HG03097 (cell line): ENCODE measurements around the gene SVEP1.
"Not testable (repeated sequence)": the region's sequence is repeated elsewhere in the genome, so short reads cannot be mapped to it uniquely, and the experiment has no call there.

Experiments
- ATAC-seq: cut with Tn5 transposase; IDR thresholded peaks from one replicate; pipeline ENCODE4 v1.9.1; 2021; ENCODE audit not compliant: unreplicated experiment, low FRiP score

Gene SVEP1

DNA sequence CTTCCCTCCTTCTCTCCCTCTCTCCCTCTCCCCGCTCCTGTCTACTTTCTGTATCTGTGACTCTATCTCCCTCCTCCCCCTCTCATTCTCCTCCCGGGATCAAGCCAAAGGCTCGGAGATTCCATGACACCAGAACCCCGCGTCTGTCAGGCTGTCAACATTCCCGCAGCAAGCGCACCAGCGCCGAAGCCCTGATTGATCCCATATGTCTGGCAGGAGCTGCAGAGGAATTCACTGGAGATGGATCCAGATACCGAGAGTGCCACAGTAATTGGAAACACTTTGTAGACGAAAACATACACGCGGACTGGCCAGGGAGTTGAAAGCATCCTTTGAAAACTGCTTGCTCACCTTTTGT is 300 bp upstream of the SVEP1 start:
- no peak for ATAC-seq

DNA sequence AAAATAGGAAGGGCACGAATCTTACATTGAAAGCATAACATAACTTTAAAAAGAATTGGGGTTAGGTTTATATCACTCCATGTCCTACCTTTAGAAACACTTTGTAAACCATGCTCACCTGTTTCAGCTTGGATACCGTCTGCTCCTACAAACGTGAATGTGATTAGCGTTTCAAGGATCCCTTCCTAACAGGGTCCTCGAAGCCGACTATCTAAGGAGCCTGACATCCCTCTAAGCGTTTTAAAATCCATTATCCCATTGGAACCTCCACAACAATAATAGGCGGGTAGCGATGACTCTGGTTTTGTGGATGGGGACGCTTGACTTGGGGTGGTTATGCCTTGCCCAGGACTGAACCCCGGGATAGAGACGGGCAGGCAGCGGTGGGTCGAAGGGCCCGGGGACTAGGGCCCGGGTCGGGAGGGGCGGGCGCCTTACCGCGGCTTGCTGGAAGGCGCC is 937 bp downstream of the SVEP1 start:
- ATAC-seq: no peak

DNA sequence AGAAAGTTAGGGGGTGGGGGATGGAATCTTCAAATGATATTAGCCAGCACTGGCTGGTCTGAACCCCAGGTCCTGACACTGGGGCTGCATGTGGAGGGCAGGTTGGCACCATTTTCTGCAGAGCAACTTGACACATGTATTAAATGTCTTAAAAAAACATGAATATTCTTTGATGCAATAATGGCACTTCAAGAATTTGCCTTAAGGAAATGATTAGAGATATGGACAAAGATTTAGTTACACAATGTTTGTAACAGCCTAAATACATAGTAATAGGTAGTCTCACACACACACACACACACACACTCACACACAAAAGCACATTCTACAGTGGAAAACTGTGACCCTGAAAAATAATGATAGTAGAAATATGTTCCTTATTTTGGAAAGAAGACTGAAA is 3.6 kb downstream of the SVEP1 start:
- ATAC-seq: no peak

GRCh38 chr9:110575169-110575568 is 4.4 kb downstream of the SVEP1 start:
- no peak for ATAC-seq

DNA sequence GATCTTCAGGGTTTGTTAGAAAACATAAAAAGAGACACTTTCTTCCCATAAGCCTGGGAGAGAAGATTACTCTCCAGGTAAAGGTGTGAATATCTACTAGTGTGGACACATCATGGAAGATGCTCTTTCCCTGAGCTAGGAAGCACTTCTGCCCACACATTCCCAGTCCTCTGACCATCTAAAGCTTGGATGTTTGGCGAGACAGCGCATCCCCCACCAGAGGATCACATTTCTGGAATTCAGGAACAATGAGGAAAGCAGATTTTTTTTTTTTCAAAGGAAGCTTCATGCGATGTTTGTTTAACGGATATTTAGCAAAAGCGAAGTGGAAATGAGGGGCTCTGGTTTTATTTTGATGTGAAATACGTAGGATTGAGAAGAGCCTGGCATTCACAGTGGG is 6.2 kb downstream of the SVEP1 start:
- ATAC-seq: no peak

- ATAC-seq: no peak
Observed at GRCh38 chr9:110571801-110572483, 7.6 kb downstream of the SVEP1 start.

- ATAC-seq: no peak
Observed at GRCh38 chr9:110566156-110566555, 13.4 kb downstream of the SVEP1 start.

- ATAC-seq: no peak
Observed at GRCh38 chr9:110561826-110562225, 17.7 kb downstream of the SVEP1 start.

DNA sequence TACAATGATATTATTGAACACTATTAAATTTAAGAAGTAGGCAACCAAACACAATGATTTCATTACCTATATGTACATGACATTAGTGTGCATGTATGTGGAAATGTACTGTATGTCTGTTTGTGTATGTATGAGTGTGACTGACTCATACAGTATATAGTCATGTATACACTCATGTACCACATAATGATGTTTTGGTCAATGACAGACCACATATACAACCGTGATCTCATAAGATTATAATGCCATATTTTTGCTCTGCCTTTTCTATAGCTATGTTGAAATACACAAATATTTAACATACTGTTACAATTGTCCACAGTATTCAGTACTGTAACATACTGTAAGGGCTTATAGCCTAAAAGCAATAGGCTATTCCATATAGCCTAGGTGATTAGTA is 19.7 kb downstream of the SVEP1 start:
- no peak for ATAC-seq

DNA sequence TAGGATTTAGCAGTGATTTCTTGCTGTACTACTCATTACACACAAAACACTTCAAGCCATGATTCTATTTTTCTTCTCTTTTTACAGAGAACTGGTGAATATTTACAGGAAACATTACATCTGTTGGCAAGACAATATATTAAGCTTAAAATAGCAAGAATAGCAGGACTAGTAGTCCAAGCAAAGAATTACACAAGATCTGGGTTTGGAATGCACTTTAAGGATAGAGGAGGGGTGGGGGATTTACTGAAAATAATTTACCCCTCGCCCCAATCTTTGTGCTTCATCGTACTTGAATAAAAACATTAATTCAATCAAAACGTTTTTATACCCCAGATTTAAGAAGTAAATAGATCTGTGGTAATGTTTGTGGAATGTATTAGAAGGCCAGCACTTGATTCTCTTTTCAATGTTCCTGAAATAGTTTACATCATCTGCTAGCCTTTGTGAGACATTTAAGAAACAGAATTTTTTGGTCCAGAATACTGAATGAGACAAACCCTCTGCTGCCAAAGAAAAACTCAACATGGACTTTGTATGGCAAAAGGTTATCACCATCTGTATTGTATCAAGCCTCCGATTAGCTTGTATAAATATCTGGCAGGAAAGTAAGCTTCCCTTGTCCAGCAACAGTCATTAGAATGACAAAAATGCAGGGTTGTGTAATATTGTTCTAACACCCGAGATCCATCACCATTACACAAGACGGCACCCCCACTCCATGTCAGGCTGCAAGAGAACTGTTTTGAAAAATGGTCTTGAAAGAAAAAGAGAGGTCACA is 23.8 kb downstream of the SVEP1 start:
- ATAC-seq: no peak

GRCh38 chr9:110546411-110546871 is 33.1 kb downstream of the SVEP1 start:
- no peak for ATAC-seq

GRCh38 chr9:110545705-110546104 is 33.8 kb downstream of the SVEP1 start:
- ATAC-seq: no peak

- no peak for ATAC-seq
Observed at GRCh38 chr9:110543631-110544051, 35.9 kb downstream of the SVEP1 start.

DNA sequence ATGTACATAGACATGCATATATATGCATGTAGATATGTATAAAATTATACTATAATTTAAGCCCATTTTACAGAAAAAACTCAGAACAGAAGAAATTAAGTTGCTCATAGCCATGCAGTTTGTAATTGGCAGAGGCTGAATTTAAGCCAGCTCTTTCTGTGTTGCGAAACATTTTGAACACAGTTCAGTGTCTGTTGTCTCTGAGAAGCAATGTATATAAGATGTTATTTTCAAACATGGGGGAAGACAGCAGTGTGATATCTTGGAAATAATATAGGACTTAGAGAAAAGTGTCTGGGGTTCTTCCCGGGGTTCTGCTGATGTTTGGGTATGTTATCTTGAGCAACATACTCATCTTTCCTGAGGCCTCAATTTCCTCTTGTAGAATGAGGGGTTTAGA is 37.6 kb downstream of the SVEP1 start:
- ATAC-seq: no peak

GRCh38 chr9:110538647-110539041 is 40.9 kb downstream of the SVEP1 start:
- no peak for ATAC-seq

- no peak for ATAC-seq
Observed at GRCh38 chr9:110537841-110538646, 41.5 kb downstream of the SVEP1 start.

DNA sequence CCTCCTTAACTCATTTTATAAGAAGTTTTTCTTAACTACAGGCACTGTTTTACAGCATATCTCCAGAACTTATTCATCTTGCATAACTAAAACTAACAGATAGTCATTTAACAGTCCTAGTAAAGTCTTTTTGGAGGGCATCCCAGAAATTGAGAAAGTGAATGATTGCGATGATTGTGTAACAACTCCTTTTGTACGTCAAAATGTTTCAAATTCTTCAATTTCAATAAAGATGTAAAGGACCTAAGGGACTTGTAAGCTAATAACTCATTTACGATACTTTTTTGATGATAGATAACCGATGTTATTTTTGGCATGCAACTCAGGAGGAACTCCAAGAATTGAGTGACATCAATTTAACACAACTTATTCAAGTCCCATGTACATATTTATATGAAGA is 42.7 kb downstream of the SVEP1 start:
- ATAC-seq: no peak

GRCh38 chr9:110534162-110534561 is 45.4 kb downstream of the SVEP1 start:
- not testable (repeated sequence) for ATAC-seq

DNA sequence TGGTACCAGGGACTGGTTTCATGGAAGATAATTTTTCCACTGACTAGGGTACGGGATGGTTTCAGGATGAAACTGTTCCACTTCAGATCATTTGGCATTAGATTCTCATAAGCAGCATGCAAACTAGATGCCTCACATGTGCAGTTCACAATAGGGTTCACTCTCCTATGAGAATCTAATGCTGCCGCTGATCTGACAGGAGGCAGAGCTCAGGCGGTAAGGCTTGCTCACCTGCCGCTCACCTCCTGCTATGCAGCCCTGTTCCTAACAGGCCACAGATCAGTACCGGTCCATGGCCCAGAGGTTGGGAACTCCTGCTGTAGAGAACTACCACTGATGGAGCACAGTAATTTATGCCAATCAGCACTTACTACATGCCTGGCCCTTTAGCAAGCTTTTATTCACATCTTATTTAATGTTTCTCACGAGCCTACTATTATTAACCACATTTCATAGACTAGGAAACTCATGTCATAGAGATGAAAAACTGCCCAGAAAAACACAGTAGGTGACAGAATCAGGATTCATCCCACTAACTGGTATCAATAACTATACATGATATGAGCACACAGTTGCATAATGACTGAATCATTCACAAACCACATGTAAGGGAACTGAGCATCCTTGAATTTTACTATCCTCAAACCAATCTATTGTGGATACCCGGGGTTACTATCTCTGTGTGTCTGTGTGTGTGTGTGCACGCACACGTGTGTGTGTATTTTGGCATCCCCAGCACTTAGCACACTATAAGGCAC is 46.5 kb downstream of the SVEP1 start:
- no peak for ATAC-seq

DNA sequence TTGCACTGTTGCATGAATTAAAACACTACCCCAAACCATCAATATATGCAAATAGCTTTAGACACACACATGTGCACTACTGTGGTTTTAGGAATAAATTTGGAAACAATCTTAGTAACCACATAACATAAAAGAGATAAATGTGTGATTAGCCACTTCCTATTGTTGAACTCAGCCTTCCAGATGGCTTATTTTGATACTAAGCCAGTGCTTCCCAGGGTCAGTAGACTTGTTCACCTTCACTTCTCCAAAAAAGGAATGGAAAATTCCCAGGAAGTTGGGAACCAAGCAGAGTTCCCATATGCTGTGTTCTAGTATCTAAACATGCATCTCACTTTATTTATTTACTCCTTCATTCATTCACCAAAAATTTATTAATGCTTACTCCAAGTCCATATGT is 47.8 kb downstream of the SVEP1 start:
- ATAC-seq: no peak

DNA sequence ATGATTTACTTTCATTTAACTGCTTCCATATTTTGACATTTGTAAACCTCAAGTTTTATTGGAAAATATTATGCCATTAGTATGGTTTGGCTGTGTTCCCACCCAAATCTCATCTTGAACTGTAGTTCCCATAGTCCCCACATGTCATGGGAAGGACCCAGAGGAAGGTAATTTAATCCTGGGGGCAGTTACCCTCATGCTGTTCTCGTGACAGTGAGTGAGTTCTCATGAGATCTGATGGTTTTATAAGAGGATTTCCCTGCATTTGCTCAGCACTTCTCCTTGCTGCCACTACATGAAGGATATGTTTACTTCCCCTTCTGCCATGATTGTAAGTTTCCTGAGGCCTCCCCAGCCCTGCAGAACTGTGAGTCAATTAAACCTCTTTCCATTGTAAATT is 48.3 kb downstream of the SVEP1 start:
- not testable (repeated sequence) for ATAC-seq
